Measurements from ENCODE around the gene LRFN4.

DNA sequence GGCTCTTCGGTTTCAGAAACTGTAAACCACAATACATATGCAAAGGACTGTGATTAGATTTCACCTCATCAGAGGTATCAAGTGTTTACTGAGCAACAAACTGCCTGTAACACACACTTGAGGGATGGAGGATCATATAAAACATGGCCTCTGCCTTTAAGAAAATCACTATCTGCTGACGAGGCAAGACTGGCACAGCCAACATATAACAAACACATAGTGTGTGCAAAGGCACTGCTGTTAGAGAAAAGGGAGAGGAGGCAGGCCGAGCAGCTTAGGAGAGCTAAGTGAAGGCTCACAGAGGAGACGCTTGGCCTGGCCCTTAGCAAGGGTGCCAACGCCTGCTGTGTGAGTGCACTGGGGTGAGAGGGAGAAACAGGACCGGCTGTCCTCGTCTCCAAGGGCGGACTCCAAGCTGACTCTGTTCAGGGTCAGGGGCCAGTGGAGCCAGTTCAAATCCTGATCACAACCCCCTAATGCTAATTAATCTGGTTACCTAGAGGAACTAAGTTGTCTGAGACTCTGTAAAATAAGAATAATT lies 48.2 kb downstream of the LRFN4 start:
- TF ChIP-seq, protein P1, sequence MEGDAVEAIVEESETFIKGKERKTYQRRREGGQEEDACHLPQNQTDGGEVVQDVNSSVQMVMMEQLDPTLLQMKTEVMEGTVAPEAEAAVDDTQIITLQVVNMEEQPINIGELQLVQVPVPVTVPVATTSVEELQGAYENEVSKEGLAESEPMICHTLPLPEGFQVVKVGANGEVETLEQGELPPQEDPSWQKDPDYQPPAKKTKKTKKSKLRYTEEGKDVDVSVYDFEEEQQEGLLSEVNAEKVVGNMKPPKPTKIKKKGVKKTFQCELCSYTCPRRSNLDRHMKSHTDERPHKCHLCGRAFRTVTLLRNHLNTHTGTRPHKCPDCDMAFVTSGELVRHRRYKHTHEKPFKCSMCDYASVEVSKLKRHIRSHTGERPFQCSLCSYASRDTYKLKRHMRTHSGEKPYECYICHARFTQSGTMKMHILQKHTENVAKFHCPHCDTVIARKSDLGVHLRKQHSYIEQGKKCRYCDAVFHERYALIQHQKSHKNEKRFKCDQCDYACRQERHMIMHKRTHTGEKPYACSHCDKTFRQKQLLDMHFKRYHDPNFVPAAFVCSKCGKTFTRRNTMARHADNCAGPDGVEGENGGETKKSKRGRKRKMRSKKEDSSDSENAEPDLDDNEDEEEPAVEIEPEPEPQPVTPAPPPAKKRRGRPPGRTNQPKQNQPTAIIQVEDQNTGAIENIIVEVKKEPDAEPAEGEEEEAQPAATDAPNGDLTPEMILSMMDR (IDR thresholded peaks at IDR 0.05): no peak
- TF ChIP-seq, protein P2, sequence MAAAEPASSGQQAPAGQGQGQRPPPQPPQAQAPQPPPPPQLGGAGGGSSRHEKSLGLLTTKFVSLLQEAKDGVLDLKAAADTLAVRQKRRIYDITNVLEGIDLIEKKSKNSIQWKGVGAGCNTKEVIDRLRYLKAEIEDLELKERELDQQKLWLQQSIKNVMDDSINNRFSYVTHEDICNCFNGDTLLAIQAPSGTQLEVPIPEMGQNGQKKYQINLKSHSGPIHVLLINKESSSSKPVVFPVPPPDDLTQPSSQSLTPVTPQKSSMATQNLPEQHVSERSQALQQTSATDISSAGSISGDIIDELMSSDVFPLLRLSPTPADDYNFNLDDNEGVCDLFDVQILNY (CRISPR knock-in tag; IDR thresholded peaks at IDR 0.05): no peak

Data from WTC11 (cell line).